Lung (tissue), 12 donors: ENCODE data around the gene OTX1. TPM values are rescaled to one million over a fixed set of nuclear protein-coding genes. Genes with fewer than 3 reads are reported as not detected.

Experiments used
- ATAC-seq: fragments of 200-7000 bp; cut with Tn5 transposase; one replicate; pipeline ENCODE4 v1.9.1; 2020; ENCODE audit warnings: moderate number of reproducible peaks; ENCODE audit not compliant: insufficient read depth, low FRiP score
- DNase-seq, 3 donors: peaks; one replicate each; pipeline ENCODE4 v3.0.0-alpha.2; 2013 to 2017
- H3K27ac ChIP-seq, 2 donors: one replicate each; pipeline ENCODE4 v1.5.1; 2013; ENCODE audit warnings: mild to moderate bottlenecking in 2 of 2, moderate library complexity in 2 of 2, control low read depth in 1 of 2, inconsistent platforms in 1 of 2, low read depth in 1 of 2, low read length in 1 of 2
- H3K27me3 ChIP-seq, 3 donors: one replicate each; pipeline ENCODE4 v1.5.1; 2013; ENCODE audit warnings: low read length in 2 of 3; ENCODE audit not compliant: control insufficient read depth in 3 of 3, insufficient read depth in 3 of 3
- H3K36me3 ChIP-seq, 4 donors: one replicate each; pipeline ENCODE4 v1.5.1; 2013; ENCODE audit warnings: low read length in 4 of 4, mild to moderate bottlenecking in 1 of 4, moderate library complexity in 1 of 4; ENCODE audit not compliant: control insufficient read depth in 4 of 4, insufficient read depth in 4 of 4
- H3K4me1 ChIP-seq, 5 donors: one replicate each; pipeline ENCODE4 v1.5.1; 2013; ENCODE audit warnings: low read length in 5 of 5, mild to moderate bottlenecking in 2 of 5, moderate library complexity in 1 of 5; ENCODE audit not compliant: control insufficient read depth in 5 of 5, insufficient read depth in 5 of 5
- H3K4me3 ChIP-seq: one replicate; pipeline ENCODE4 v1.5.1; 2013; ENCODE audit warnings: mild to moderate bottlenecking, control low read depth, moderate library complexity
- H3K9ac ChIP-seq, 2 donors: one replicate each; pipeline ENCODE4 v1.5.1; 2013; ENCODE audit warnings: low read length in 2 of 2, control low read depth in 1 of 2; ENCODE audit not compliant: insufficient read depth in 1 of 2
- H3K9me3 ChIP-seq, 4 donors: one replicate each; pipeline ENCODE4 v1.5.1; 2013; ENCODE audit warnings: low read length in 3 of 4, mild to moderate bottlenecking in 1 of 4, moderate library complexity in 1 of 4; ENCODE audit not compliant: control insufficient read depth in 4 of 4, insufficient read depth in 3 of 4
- CTCF ChIP-seq: IDR thresholded peaks from 2 replicates; pipeline ENCODE4 v1.5.1; 2012; ENCODE audit warnings: mild to moderate bottlenecking; ENCODE audit errors: control extremely low read depth, extremely low read depth
- WGBS, 2 donors: extraction: QIAGEN DNeasy Blood & Tissue Kit; methylation state at CpG; one replicate each; pipeline ENCODE4 v1.1.7; 2013; 5-methylcytosine and 5-hydroxymethylcytosine counted together
- polyA plus RNA-seq, 2 donors: library from polyadenylated mRNA; stranded (reverse); fragments of 200-250 nt; gene quantifications; one replicate each; pipeline ENCODE4 v1.2.1, GENCODE V29; 2013
- total RNA-seq, 2 donors: library from RNA; depleted of rRNA in 1 of 2; stranded (reverse); fragments of >200 nt in 1 of 2; gene quantifications; one replicate each; pipeline ENCODE4 v1.2.1, GENCODE V29; 2014 to 2021
- donor health status: control.
- donor health status: control.
- donor health status: Bipolar disorder and iron deficiency.
- donor health status: healthy.
- donor health status: DM: yes; HTN: yes; CAD: no.

Gene OTX1
- total and polyA plus RNA-seq, 4 donors = 0.11 to 1.0 (median 0.34) TPM

GRCh38 chr2:63058921-63059792 is 8.5 kb downstream of the OTX1 start:
- peak; percentile 10 for ATAC-seq
- Histone ChIP-seq H3K27me3 (peaks cover 8 to 93% (median 89%) of the 10 kb centered on the region in 3 donors), H3K4me3 (no peak overlapping the region), H3K27ac (no peak overlapping the region), H3K36me3 (no peaks in the 10 kb centered on the region), H3K9me3 (peaks cover 0 to 34% (median 0%) of the 10 kb centered on the region in 4 donors), H3K4me1 (peaks cover 0 to 36% (median 10%) of the 10 kb centered on the region in 5 donors), H3K9ac (no peak overlapping the region)
- no peak for TF ChIP-seq CTCF
- peak in 1 of 3 donors; percentile 70 for DNase-seq
- WGBS, 2 donors = 5 to 8% methylated on average over 57 to 67 of the region's 67 CpGs

DNA sequence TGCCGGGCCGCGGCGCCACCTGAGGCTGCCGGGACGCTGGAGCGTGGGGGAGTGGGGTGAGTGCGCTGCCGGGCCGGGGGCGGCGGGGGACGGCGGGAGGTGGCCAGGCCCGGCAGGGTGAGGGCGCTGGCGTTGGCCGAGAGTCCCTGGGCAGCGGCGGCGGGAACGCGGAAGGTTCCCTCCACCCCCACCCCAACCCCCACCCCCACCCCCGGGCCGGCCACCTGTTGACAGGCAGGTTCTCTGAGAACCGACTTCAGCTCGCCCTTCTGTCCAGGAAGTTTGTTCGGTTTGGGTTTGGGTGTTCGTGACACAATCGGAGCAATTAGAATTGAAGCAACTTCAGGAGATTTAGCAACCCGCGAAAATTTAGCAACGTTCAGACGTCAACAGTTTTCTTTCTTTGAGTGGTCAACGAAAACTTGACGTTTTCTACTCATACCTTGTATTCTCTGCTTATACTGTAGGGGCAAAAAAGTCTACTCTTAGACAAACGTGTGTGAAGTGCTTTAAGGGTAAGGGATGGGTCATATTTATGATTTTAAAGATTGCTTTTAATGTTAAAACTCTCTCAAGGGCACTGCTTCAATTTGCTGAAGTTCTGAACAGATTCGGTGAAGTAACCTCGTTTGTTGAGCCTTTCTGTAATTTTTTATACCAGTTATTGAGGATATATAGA is 9.3 kb downstream of the OTX1 start:
- Histone ChIP-seq H3K36me3 (no peaks in the 10 kb centered on the region), H3K27ac (no peak overlapping the region), H3K9ac (no peak overlapping the region), H3K27me3 (peaks cover 3 to 93% (median 87%) of the 10 kb centered on the region in 3 donors), H3K9me3 (peaks cover 0 to 28% (median 0%) of the 10 kb centered on the region in 4 donors), H3K4me1 (peaks cover 0 to 32% (median 10%) of the 10 kb centered on the region in 5 donors), H3K4me3 (no peak overlapping the region)
- DNase-seq (peak in 2 of 3 donors; percentile 13 to 72), ATAC-seq (no peak)
- no peak for TF ChIP-seq CTCF
- 5 to 8% methylated on average over 29 to 39 of the region's 39 CpGs for WGBS, 2 donors

DNA sequence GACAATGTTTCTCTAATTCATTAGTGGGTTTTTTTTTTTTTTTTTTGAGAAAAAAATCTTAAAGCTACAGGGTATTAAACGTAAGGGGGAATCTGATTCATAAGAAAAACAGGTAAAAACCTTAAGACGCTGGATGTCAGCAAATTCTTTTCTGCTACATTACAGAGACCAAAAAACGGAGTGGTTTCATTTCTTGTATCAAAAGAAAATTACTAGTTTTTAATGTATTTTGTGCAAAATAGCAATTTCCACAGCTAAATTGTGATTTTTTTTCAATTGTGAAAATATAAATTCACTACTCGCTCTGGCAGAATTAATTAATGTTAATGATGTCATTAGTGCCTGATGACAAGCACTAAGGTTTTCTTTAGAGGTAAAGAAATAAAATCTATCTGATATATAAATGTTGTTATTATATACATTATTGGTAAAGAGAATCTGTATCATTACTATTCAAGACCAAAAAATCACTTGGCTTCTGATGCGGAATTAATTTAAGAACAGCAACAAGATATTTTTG is 9.9 kb downstream of the OTX1 start:
- TF ChIP-seq CTCF = no peak
- Histone ChIP-seq H3K27ac (no peak overlapping the region), H3K36me3 (no peaks in the 10 kb centered on the region), H3K4me1 (peaks cover 0 to 26% (median 9%) of the 10 kb centered on the region in 5 donors), H3K9me3 (peaks cover 0 to 23% (median 0%) of the 10 kb centered on the region in 4 donors), H3K27me3 (peaks cover 0 to 92% (median 87%) of the 10 kb centered on the region in 3 donors), H3K9ac (no peak overlapping the region), H3K4me3 (no peak overlapping the region)
- 31 to 34% methylated on average over 5 of the region's 5 CpGs for WGBS, 2 donors
- no peak for DNase-seq
- no peak for ATAC-seq
